Measurements from ENCODE around the gene CAMTA1.

Gene CAMTA1

DNA sequence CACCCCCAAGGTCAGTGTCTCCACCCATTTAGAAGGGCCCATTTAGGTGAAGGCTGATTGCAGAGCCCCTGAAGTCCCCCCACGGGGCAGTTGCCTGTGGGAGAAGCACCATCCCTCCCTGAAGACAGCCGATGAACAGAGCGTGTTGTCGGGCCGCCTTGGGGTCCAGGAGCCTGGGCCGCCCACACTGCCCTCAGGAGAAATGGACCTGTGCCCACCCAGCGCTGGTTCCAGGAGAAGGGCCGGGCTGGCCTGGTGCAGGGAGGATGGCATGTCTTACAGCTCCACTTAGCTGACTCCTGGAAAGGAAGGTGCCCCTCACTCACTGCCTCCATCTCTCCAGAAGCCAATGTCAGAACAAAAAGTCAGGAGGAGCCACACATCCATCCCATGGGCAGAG is 733.2 kb downstream of the CAMTA1 start:
- H3K4me3 ChIP-seq (ENCODE audit: low read depth, low read length): no peak overlapping the region
- TF ChIP-seq, protein P1, sequence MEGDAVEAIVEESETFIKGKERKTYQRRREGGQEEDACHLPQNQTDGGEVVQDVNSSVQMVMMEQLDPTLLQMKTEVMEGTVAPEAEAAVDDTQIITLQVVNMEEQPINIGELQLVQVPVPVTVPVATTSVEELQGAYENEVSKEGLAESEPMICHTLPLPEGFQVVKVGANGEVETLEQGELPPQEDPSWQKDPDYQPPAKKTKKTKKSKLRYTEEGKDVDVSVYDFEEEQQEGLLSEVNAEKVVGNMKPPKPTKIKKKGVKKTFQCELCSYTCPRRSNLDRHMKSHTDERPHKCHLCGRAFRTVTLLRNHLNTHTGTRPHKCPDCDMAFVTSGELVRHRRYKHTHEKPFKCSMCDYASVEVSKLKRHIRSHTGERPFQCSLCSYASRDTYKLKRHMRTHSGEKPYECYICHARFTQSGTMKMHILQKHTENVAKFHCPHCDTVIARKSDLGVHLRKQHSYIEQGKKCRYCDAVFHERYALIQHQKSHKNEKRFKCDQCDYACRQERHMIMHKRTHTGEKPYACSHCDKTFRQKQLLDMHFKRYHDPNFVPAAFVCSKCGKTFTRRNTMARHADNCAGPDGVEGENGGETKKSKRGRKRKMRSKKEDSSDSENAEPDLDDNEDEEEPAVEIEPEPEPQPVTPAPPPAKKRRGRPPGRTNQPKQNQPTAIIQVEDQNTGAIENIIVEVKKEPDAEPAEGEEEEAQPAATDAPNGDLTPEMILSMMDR (IDR thresholded peaks at IDR 0.05; ENCODE audit: low read depth, low read length): no peak

DNA sequence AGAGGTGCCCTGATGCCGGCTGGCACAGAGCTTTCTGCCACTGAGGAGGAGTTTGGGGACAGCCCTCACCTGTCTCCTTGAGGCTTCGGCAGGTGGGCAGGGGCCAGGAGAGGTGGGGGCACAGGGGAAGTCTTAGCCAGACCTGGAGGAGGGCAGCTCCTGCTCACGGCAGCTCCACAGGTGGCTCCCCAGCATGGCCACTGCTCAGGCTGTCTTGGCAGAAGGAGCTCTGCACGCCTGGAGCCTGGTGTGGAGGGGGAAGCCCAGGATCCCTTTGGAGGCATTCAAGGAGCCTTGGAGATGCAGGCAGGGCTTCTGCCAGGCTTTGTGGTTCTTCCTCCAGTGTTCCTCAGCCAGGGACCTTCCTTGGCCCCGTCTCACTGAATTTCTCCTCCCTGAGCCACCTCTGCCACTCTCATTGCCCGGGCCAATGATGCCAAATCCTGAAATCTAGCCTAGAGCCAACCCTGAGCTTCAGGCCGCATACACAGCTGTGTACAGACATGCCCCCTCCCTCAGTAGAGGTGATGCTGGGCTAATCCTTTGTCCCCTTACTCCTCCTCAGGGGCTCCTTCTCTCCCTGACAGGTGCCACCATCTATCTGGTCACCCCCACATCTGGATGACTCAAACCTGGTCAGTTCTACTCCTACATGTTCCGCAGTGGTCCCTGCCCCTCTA is 734.1 kb downstream of the CAMTA1 start:
- H3K4me3 ChIP-seq (ENCODE audit: low read depth, low read length): no peak overlapping the region
- TF ChIP-seq, protein P1 (IDR thresholded peaks at IDR 0.05; ENCODE audit: low read depth, low read length): no peak

DNA sequence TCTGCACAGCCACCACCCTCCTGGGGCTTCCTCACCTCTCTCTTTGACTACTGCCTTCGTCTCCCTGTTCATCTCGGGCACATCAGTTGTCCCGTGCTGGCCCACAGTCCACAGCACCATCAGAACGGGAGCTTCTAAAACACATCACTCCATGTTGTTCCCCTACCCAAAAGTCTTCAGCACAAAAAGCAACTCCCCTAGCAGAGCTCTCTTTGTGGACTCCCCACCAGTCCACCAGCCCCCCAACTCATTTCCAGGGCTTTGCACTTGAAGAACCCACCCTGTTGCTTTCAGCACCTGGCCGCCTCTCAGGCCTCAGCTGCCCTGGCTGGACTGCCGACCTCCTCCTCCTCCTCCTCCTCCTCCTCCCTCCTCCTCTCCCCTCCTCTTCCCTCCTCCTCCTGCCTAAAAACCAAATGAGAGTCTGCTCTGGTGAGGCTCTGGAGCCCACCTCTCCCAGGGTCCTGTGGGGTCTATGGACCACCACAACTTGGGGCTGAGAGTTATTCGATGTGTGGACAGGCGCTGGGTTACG is 734.7 kb downstream of the CAMTA1 start:
- TF ChIP-seq, protein P1 (IDR thresholded peaks at IDR 0.05; ENCODE audit: low read depth, low read length): no peak

DNA sequence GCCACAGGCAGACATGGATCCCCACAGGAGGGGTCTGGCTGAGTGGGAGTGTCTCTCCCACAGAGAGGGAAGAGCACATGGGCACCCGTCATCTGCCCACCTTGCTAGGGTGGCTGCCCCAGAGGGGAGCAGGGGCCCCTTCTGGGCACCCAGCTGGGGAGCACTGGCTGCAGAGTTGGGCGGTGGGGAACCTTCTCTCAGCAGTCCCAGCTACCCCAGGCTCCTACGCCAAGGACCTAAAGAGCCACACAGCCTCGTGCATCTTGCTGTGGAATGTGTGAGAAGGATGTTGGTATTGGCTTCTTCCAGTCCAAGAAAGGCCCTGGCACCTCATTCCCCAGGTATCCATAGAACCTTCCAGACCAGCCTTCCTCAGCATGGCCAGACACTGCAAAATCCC is 735.2 kb downstream of the CAMTA1 start:
- TF ChIP-seq, protein P1 (IDR thresholded peaks at IDR 0.05; ENCODE audit: low read depth, low read length): no peak
- no peak overlapping the region for H3K4me3 ChIP-seq (ENCODE audit: low read depth, low read length)

More for the DNA sequence above, 734.7 kb downstream of the CAMTA1 start:
- H3K4me3 ChIP-seq (ENCODE audit: low read depth, low read length): no peak overlapping the region

DNA sequence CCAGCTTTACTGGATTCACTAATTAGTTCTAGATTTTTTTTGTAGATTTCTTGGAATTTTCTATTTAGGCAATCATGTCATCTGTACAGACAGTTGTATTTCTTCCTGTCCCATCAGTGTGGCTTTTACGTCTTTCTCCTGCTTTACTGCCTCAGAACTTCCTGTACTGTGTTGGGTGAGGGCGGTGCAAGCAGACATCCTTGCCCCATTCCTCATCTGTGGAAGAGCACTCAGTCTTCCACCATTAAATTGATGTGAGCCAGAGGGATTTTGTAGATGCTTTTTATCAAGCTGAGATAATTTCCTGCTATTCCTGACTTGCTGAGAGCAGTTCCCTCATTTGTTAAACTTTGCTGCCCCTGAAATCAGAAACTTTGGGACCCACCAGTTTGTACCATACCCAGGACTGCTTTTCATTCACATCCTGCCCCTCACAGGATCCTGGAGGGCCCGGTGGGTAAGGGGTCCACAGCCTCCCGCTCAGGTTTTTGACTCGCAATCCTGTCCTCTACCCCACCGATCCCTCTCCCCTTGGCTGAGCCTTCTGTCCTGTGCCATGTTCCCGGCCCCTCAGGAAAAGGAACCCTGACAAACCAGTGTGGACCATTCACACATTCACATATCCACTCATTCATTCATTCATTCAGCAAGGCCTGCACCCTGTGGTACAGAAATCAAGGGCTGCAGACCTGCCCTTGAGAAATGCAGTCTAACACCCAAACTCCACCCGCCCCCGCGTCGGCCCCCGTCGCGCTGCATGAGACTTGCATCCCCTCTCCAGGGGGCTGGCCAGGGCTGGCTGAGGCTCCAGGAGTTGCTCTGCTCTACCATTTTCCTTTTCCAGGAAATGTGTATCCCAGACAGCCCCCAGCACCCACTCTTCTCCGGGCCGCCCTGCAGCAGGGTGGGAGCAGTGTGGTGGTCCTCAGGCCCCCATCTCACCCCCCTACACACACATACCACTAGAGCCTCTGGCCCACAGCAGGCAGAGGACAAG is 739.4 kb downstream of the CAMTA1 start:
- TF ChIP-seq, protein P1 (IDR thresholded peaks at IDR 0.05; ENCODE audit: low read depth, low read length): no peak
- H3K4me3 ChIP-seq (ENCODE audit: low read depth, low read length): no peak overlapping the region

DNA sequence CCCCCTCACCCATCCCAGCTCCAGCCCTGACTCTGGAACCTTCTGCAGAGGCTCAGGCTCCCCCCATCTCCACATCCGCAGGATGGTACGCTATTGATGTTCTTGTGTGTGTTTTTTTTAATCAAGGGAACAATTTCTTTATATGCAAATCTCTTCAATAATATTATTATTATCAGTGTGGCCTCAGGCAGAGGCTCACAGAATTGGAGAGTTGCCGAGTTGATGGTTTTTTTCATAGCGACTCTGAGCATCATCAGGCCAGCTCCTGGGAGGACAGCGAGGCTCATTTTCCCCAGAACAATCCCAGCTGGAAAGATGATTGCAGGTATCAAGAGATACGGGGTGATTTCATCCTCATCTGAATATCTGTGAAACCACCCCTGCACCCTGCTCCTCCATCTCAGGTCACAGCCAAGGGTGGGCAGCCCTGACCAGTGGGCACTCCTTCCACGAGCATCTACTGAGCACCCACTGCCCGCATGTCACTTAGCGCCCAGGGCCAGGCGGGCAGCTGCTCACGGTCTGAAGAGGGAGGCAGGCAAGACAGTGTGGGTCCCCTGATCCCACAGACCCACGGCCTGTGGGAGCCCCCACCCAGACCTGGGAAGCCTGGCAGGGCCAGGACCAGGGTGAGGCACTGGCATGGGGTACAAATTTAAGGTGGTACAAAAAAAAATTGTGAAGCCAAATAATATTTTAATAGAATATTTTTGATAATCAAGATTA is 740.2 kb downstream of the CAMTA1 start:
- H3K4me3 ChIP-seq (ENCODE audit: low read depth, low read length): no peak overlapping the region
- TF ChIP-seq, protein P1 (IDR thresholded peaks at IDR 0.05; ENCODE audit: low read depth, low read length): no peak

All from WI38 (cell line).